K562 (cell line): Measurements from ENCODE around the gene CDC45. TPM values are rescaled to one million over a fixed set of nuclear protein-coding genes. Genes with fewer than 3 reads are reported as not detected.

ENCODE experiments used
- BRCA1 ChIP-seq, 2 experiments: fragments of 450-650 bp in 1 of 2; sonication (generic) in 1 of 2; formaldehyde crosslinking in 1 of 2; IDR thresholded peaks; 2 replicates each; pipeline versions ENCODE4 v1.5.0 to v1.6.1; 2017 to 2020; ENCODE audit warnings: mild to moderate bottlenecking in 1 of 2, missing genetic modification reagents in 1 of 2
- BRD4 ChIP-seq: fragments of 200-600 bp; sonication (generic); IDR thresholded peaks from 2 replicates; pipeline ENCODE4 v1.6.1; 2017; ENCODE audit warnings: inconsistent platforms
- DIDO1 ChIP-seq: fragments of 450-650 bp; IDR thresholded peaks from 2 replicates; pipeline ENCODE4 v1.6.1; 2016; ENCODE audit warnings: low read depth, missing biosample characterization, missing genetic modification characterization
- GATA2 ChIP-seq: sonication (generic); formaldehyde crosslinking; IDR thresholded peaks from 2 replicates; pipeline ENCODE4 v1.4.0; 2020; ENCODE audit warnings: mild to moderate bottlenecking, missing genetic modification reagents
- HNRNPUL1 ChIP-seq: fragments of 200-400 bp; formaldehyde crosslinking; IDR thresholded peaks from 2 replicates; pipeline ENCODE4 v1.6.1; 2017; ENCODE audit warnings: low read length
- KDM4B ChIP-seq, 2 experiments: fragments of 450-650 bp in 1 of 2; sonication (generic) in 1 of 2; IDR thresholded peaks; 2 replicates each; pipeline ENCODE4 v1.6.1; 2016 to 2017; ENCODE audit warnings: borderline replicate concordance in 2 of 2, antibody characterized with exemption in 1 of 2, low read depth in 1 of 2, mild to moderate bottlenecking in 1 of 2
- MEIS2 ChIP-seq: fragments of 450-650 bp; IDR thresholded peaks from 2 replicates; pipeline ENCODE4 v1.6.1; 2014; ENCODE audit warnings: mild to moderate bottlenecking; ENCODE audit not compliant: partially characterized antibody
- MTF1 ChIP-seq: fragments of 250-450 bp; sonication (Bioruptor Pico); IDR thresholded peaks from 2 replicates; pipeline ENCODE4 v1.9.0; 2021; ENCODE audit warnings: moderate library complexity, mild to moderate bottlenecking, inconsistent platforms, borderline replicate concordance
- NCOA1 ChIP-seq: fragments of 450-650 bp; IDR thresholded peaks from 2 replicates; pipeline ENCODE4 v1.6.1; 2016; ENCODE audit warnings: low read depth
- PHB ChIP-seq: fragments of 250-450 bp; sonication (Bioruptor Pico); IDR thresholded peaks from 2 replicates; pipeline ENCODE4 v1.5.0; 2021
- POLR2H ChIP-seq: IDR thresholded peaks from 2 replicates; pipeline ENCODE4 v1.6.1; 2016; ENCODE audit warnings: missing genetic modification characterization, low read depth, mild to moderate bottlenecking, control low read depth, missing compliant biosample characterization, moderate library complexity
- RBBP5 ChIP-seq: fragments of 200-600 bp; sonication (generic); IDR thresholded peaks from 2 replicates; pipeline ENCODE4 v1.6.1; 2012; ENCODE audit warnings: borderline replicate concordance, mild to moderate bottlenecking, low read length, control low read depth, inconsistent platforms; ENCODE audit not compliant: insufficient read depth, poor library complexity, severe bottlenecking
- STAT5B ChIP-seq: fragments of 250-450 bp; sonication (Bioruptor Pico); IDR thresholded peaks from 2 replicates; pipeline ENCODE4 v1.8.0; 2021; ENCODE audit warnings: mild to moderate bottlenecking, inconsistent platforms
- ZC3H11A ChIP-seq: IDR thresholded peaks from 2 replicates; pipeline ENCODE4 v1.6.1; 2012; ENCODE audit warnings: low read depth, low read length, improper control_type of control experiment
- polyA plus RNA-seq, 8 experiments: library from polyadenylated mRNA; depleted of rRNA in 4 of 8; stranded (reverse) in 5 of 8; unstranded in 3 of 8; fragments of >200 nt; fragmentation: Nextera tagmentation in 2 of 8; fragmentation: Illumina TruSeq in 1 of 8; extraction: Ambion mirVana in 2 of 8; extraction: Trizol in 1 of 8; gene quantifications; 2 replicates each; pipeline versions ENCODE4 v1.2.1 to v1.2.3, GENCODE V29; 2011 to 2014; ENCODE audit warnings: inconsistent platforms in 1 of 8, missing spikeins in 1 of 8
- total RNA-seq, 7 experiments: library from RNA; depleted of rRNA in 6 of 7; stranded (reverse); fragments of >200 nt in 6 of 7; fragmentation: Illumina TruSeq in 2 of 7; extraction: Trizol in 2 of 7; gene quantifications; 2 replicates each; pipeline versions ENCODE4 v1.2.1 to v1.2.3, GENCODE V29; 2011 to 2021; ENCODE audit warnings: low replicate concordance in 1 of 7
- TF ChIP-seq, protein P1 (sequence below): fragments of 450-650 bp; IDR thresholded peaks from 2 replicates; pipeline ENCODE4 v1.6.1; 2017; ENCODE audit warnings: antibody characterized with exemption, mild to moderate bottlenecking
- TF ChIP-seq, protein P2 (sequence below): sonication (generic); formaldehyde crosslinking; IDR thresholded peaks from 2 replicates; pipeline ENCODE4 v1.8.1; 2023; ENCODE audit warnings: mild to moderate bottlenecking, missing genetic modification reagents
- TF ChIP-seq, protein P3 (sequence below), 2 experiments: fragments of 450-650 bp in 1 of 2; sonication (generic) in 1 of 2; formaldehyde crosslinking; conservative IDR thresholded peaks; 2 replicates each; pipeline versions ENCODE4 v1.4.0 to v1.8.1; 2020 to 2022; ENCODE audit warnings: mild to moderate bottlenecking in 1 of 2, missing genetic modification reagents in 1 of 2
- TF ChIP-seq, protein P4 (sequence below): fragments of 450-650 bp; IDR thresholded peaks from 2 replicates; pipeline ENCODE4 v1.7.1; 2018; ENCODE audit warnings: mild to moderate bottlenecking, low read depth; ENCODE audit not compliant: partially characterized antibody

The CDC45 gene
- total and polyA plus RNA-seq, 9 of the 15 experiments (the other 6 are each of a cell fraction or from before 2014, with no cell fraction given), result 251 to 580 (median 410) TPM

DNA sequence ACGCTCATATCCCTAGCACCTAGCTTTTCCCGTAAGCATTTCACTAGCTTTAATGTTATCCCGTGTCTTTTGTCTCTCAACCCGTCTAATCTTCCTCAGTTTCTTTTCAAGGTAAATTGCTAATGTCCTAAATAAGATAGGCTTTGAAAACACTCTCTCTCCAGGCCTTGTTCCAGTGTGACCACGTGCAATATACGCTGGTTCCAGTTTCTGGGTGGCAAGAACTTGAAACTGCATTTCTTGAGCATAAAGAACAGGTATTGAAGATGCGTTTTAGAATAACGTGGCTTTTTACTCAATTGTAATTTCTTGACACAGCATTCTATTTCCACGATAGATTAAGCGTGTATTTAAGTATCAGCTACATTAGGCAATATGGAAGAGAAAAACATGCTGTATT lies 1.1 kb downstream of the CDC45 start (continued):
- TF ChIP-seq NCOA1, result no peak
- no peak for TF ChIP-seq MTF1
- TF ChIP-seq, protein P1, sequence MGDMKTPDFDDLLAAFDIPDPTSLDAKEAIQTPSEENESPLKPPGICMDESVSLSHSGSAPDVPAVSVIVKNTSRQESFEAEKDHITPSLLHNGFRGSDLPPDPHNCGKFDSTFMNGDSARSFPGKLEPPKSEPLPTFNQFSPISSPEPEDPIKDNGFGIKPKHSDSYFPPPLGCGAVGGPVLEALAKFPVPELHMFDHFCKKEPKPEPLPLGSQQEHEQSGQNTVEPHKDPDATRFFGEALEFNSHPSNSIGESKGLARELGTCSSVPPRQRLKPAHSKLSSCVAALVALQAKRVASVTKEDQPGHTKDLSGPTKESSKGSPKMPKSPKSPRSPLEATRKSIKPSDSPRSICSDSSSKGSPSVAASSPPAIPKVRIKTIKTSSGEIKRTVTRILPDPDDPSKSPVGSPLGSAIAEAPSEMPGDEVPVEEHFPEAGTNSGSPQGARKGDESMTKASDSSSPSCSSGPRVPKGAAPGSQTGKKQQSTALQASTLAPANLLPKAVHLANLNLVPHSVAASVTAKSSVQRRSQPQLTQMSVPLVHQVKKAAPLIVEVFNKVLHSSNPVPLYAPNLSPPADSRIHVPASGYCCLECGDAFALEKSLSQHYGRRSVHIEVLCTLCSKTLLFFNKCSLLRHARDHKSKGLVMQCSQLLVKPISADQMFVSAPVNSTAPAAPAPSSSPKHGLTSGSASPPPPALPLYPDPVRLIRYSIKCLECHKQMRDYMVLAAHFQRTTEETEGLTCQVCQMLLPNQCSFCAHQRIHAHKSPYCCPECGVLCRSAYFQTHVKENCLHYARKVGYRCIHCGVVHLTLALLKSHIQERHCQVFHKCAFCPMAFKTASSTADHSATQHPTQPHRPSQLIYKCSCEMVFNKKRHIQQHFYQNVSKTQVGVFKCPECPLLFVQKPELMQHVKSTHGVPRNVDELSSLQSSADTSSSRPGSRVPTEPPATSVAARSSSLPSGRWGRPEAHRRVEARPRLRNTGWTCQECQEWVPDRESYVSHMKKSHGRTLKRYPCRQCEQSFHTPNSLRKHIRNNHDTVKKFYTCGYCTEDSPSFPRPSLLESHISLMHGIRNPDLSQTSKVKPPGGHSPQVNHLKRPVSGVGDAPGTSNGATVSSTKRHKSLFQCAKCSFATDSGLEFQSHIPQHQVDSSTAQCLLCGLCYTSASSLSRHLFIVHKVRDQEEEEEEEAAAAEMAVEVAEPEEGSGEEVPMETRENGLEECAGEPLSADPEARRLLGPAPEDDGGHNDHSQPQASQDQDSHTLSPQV, result no peak
- TF ChIP-seq, protein P2, sequence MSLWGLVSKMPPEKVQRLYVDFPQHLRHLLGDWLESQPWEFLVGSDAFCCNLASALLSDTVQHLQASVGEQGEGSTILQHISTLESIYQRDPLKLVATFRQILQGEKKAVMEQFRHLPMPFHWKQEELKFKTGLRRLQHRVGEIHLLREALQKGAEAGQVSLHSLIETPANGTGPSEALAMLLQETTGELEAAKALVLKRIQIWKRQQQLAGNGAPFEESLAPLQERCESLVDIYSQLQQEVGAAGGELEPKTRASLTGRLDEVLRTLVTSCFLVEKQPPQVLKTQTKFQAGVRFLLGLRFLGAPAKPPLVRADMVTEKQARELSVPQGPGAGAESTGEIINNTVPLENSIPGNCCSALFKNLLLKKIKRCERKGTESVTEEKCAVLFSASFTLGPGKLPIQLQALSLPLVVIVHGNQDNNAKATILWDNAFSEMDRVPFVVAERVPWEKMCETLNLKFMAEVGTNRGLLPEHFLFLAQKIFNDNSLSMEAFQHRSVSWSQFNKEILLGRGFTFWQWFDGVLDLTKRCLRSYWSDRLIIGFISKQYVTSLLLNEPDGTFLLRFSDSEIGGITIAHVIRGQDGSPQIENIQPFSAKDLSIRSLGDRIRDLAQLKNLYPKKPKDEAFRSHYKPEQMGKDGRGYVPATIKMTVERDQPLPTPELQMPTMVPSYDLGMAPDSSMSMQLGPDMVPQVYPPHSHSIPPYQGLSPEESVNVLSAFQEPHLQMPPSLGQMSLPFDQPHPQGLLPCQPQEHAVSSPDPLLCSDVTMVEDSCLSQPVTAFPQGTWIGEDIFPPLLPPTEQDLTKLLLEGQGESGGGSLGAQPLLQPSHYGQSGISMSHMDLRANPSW (CRISPR knock-in tag), result 0 out of 2 replicates have a peak, but pooled peaks have one; percentile 88
- TF ChIP-seq HNRNPUL1, result no peak
- TF ChIP-seq ZC3H11A, result no peak
- TF ChIP-seq DIDO1 (tag), result peak; percentile 43; the same call in 1 of the 2 replicates
- no peak for TF ChIP-seq KDM4B (IDR thresholded peaks at IDR 0.05; ENCODE audit: borderline replicate concordance in 2 of 2, low read depth in 1 of 2)
- no peak for TF ChIP-seq MEIS2
- TF ChIP-seq STAT5B (CRISPR knock-in tag), result no peak
- no peak for TF ChIP-seq RBBP5
- TF ChIP-seq GATA2 (CRISPR knock-in tag), result no peak
- TF ChIP-seq, protein P3, sequence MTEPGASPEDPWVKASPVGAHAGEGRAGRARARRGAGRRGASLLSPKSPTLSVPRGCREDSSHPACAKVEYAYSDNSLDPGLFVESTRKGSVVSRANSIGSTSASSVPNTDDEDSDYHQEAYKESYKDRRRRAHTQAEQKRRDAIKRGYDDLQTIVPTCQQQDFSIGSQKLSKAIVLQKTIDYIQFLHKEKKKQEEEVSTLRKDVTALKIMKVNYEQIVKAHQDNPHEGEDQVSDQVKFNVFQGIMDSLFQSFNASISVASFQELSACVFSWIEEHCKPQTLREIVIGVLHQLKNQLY (CRISPR knock-in tag; conservative IDR thresholded peaks at IDR 0.05), result 0 out of 4 replicates have a peak, but pooled peaks of 1 of the 2 experiments have one; percentile 83
- no peak for TF ChIP-seq BRCA1 (IDR thresholded peaks at IDR 0.05)
- TF ChIP-seq BRCA1 (CRISPR knock-in tag; IDR thresholded peaks at IDR 0.05), result no peak
- no peak for TF ChIP-seq PHB (CRISPR knock-in tag)
- TF ChIP-seq POLR2H (tag), result no peak
- TF ChIP-seq, protein P4, sequence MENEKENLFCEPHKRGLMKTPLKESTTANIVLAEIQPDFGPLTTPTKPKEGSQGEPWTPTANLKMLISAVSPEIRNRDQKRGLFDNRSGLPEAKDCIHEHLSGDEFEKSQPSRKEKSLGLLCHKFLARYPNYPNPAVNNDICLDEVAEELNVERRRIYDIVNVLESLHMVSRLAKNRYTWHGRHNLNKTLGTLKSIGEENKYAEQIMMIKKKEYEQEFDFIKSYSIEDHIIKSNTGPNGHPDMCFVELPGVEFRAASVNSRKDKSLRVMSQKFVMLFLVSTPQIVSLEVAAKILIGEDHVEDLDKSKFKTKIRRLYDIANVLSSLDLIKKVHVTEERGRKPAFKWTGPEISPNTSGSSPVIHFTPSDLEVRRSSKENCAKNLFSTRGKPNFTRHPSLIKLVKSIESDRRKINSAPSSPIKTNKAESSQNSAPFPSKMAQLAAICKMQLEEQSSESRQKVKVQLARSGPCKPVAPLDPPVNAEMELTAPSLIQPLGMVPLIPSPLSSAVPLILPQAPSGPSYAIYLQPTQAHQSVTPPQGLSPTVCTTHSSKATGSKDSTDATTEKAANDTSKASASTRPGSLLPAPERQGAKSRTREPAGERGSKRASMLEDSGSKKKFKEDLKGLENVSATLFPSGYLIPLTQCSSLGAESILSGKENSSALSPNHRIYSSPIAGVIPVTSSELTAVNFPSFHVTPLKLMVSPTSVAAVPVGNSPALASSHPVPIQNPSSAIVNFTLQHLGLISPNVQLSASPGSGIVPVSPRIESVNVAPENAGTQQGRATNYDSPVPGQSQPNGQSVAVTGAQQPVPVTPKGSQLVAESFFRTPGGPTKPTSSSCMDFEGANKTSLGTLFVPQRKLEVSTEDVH, result no peak
- TF ChIP-seq BRD4, result no peak
